GM12872 (cell line): ENCODE measurements around the gene SLC25A21.

ENCODE experiments used
- CTCF ChIP-seq: IDR thresholded peaks from 3 replicates; pipeline ENCODE4 v1.5.1; 2011; ENCODE audit warnings: low read depth, mild to moderate bottlenecking, low read length, moderate library complexity; ENCODE audit not compliant: insufficient read depth

SLC25A21 gene

GRCh38 chr14:36721877-36722276 is 450.5 kb downstream of the SLC25A21 start:
- no peak for TF ChIP-seq CTCF

GRCh38 chr14:36720657-36721056 is 451.7 kb downstream of the SLC25A21 start:
- TF ChIP-seq CTCF: no peak

DNA sequence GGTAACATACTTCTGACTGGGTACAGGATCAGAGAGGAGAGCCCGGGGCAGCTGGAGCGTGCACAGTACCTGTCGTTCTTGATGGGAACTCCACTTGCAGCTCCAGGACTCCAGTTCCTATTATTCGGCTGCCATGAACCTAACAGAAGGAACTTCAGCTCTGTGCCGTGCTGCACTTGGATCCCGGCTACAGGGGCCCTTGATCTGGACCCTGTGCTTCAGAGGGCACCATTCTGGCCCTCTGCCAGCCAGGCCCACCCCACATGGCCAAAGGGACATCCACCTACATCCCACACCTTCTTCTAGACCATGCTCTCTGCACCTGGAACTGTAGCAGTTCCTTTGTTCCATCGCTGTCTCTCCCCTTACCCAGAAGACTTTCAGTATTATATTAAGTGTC is 452.6 kb downstream of the SLC25A21 start:
- no peak for TF ChIP-seq CTCF

DNA sequence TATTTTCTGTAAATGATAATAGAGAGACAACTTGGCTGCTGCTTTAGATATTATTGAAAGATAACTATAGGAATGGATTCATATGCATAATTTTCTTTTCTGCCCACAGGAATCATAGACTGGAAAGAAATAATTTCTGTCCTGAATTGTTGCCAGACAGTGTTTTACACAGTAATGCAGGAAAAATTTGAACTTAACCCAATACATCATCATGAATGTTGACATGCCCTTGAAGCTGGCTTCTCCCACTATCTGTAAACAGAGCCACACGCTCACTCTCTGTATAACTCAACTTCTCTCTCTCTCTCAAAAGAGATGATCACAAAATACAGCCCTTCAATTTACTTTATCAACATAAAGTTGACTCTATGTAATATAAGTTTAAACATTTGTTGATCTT is 454.2 kb downstream of the SLC25A21 start:
- TF ChIP-seq CTCF: no peak

GRCh38 chr14:36717363-36717762 is 455.0 kb downstream of the SLC25A21 start:
- no peak for TF ChIP-seq CTCF

DNA sequence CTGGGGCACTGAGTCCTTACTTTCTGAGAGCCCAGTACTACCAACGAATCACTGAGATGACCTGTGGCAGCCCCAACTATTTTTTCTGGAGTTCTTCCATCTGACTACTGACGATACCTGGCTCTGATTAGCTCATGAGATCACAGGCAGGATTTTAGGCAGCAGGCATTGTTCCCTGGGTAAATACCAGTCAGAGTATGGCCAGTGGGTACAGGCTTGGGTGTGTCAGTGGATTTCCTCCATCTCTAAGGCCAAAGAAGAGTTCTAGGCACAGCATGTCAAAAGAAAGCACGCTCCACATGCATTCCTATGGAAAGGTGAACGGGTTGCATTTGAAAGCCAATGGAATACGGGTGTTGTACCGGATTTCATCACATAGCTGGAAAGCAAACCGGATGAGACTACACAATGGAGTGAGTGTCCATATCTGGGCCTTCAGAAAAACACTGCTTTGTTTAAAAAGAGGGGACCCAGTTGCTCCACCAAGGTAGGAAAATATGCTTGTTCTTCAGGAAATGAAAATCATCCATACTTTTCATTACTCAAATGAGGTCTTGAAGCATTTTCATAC is 455.7 kb downstream of the SLC25A21 start:
- TF ChIP-seq CTCF: no peak

- TF ChIP-seq CTCF: no peak
Measured at GRCh38 chr14:36713960-36714703, 458.3 kb downstream of the SLC25A21 start.
